ENCODE data around the gene LSM10.

LSM10 gene

GRCh38 chr1:36377791-36378492, 19.8 kb downstream of the LSM10 start:
- no peak for TF ChIP-seq CTCF (IDR thresholded peaks at IDR 0.05; ENCODE audit: insufficient read depth, low read depth, low read length, missing control alignments)
- DNase-seq (ENCODE audit: low read depth) = peak; percentile 52
- no peak overlapping the region for H3K4me3 ChIP-seq (ENCODE audit: low read depth, low read length)

- DNase-seq (ENCODE audit: low read depth) = no peak
- TF ChIP-seq CTCF (IDR thresholded peaks at IDR 0.05; ENCODE audit: insufficient read depth, low read depth, low read length, missing control alignments) = no peak
- no peak overlapping the region for H3K4me3 ChIP-seq (ENCODE audit: low read depth, low read length)
Observed at GRCh38 chr1:36372617-36373016, 25.1 kb downstream of the LSM10 start.

DNA sequence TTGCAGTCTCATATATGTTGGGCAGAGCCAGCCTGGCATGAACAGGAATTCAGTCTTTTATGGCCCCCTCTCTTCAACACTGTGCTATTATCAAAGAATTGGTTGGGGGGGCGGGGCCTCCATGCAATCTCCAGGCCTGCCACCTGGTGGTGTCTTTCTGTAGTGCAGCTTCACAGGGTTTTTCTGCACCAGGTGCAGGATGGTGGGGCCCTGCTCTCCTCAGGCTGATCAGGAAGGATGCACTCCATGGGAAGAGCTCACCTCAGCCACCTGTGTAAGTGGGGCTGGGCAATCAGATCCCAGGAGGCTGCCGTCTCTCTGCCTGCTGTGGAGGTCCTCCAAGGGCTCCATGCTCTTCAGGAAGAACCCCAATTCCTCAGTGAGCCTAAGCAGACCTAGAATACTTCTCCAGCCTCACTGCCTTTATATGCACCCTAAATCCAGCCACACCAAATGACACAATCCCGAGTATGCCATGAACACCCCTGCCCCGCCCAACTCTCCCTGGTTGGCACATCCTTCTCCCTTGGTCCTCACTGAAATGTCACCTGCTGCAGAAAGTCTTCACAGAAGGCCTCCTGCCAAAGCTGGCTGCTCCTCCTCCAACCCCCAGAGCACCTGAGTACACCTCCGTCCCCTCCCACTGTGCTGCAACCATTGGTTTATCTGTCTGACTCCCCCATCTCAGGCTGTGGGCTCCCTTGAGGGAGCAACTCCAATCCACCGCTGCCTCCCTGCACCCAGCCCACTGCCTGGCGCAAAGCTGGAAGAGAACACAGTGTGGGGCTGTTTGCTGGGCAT, 28.4 kb downstream of the LSM10 start:
- DNase-seq (ENCODE audit: low read depth) = peak; percentile 79
- TF ChIP-seq CTCF (IDR thresholded peaks at IDR 0.05; ENCODE audit: insufficient read depth, low read depth, low read length, missing control alignments) = peak; percentile 91
- H3K4me3 ChIP-seq (ENCODE audit: low read depth, low read length) = no peak overlapping the region

DNA sequence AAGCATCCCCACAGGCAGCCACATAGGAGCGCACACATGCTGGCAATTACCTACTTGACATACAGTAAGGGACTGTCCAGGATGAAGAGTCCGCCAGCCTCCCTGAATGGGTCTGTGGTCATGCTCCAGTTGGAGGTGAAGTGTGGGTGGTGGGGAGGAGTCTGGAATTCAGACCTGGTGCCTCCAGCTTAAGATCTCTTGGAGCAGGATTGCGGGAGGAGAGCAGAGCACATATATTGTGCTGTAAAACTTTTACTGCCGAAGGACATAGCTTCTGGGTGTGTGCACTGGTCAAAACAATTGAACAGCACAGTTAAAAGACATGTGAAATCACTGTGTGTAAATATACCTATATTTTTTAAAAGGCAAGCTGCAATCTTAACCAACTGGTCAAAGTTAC, 29.9 kb downstream of the LSM10 start:
- DNase-seq (ENCODE audit: low read depth) = no peak
- no peak for TF ChIP-seq CTCF (IDR thresholded peaks at IDR 0.05; ENCODE audit: insufficient read depth, low read depth, low read length, missing control alignments)
- H3K4me3 ChIP-seq (ENCODE audit: low read depth, low read length) = no peak overlapping the region

GRCh38 chr1:36367066-36367465, 30.6 kb downstream of the LSM10 start:
- H3K4me3 ChIP-seq (ENCODE audit: low read depth, low read length) = no peak overlapping the region
- no peak for DNase-seq (ENCODE audit: low read depth)
- TF ChIP-seq CTCF (IDR thresholded peaks at IDR 0.05; ENCODE audit: insufficient read depth, low read depth, low read length, missing control alignments) = no peak

- no peak for TF ChIP-seq CTCF (IDR thresholded peaks at IDR 0.05; ENCODE audit: insufficient read depth, low read depth, low read length, missing control alignments)
- no peak for DNase-seq (ENCODE audit: low read depth)
- no peak overlapping the region for H3K4me3 ChIP-seq (ENCODE audit: low read depth, low read length)
Observed at GRCh38 chr1:36366091-36366661, 31.5 kb downstream of the LSM10 start.
